ENCODE measurements around the gene HRK. TPM values are rescaled to one million over a fixed set of nuclear protein-coding genes. Genes with fewer than 3 reads are reported as not detected.

HRK gene
- total RNA-seq, 1 experiment from 2014 or later = 0.55 TPM

DNA sequence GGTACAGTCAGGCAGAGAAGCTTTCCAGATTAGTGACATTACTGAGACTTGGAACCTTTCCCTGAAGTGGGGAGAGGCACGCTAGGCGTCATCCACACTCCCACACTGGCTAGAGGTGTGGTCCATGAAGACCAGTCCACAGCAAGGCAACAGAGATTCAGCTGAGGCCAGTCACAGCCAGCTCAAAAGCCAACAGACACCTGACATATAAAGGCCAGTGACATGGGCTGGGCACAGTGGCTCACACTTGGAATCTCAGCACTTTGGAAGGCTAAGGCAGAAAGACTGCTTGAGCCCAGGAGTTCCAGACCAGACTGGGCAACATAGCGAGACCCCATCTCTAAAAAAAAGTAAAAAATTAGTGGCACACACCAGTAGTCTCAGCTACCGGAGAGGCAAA lies 10.9 kb downstream of the HRK start:
- no peak overlapping the region for H3K27ac ChIP-seq
- no peak for DNase-seq
- H3F3A ChIP-seq (ENCODE audit: insufficient read depth, low read depth) = no peaks in the 10 kb centered on the region; the same call in 1 of the 2 replicates
- CTCF ChIA-PET = no interaction called here
- no peak overlapping the region for H3K4me2 ChIP-seq
- no peaks in the 10 kb centered on the region for H3K79me2 ChIP-seq (ENCODE audit: low read depth)
- BruUV-seq (replicated peaks) = no TSS peak
- TF ChIP-seq, protein P1, sequence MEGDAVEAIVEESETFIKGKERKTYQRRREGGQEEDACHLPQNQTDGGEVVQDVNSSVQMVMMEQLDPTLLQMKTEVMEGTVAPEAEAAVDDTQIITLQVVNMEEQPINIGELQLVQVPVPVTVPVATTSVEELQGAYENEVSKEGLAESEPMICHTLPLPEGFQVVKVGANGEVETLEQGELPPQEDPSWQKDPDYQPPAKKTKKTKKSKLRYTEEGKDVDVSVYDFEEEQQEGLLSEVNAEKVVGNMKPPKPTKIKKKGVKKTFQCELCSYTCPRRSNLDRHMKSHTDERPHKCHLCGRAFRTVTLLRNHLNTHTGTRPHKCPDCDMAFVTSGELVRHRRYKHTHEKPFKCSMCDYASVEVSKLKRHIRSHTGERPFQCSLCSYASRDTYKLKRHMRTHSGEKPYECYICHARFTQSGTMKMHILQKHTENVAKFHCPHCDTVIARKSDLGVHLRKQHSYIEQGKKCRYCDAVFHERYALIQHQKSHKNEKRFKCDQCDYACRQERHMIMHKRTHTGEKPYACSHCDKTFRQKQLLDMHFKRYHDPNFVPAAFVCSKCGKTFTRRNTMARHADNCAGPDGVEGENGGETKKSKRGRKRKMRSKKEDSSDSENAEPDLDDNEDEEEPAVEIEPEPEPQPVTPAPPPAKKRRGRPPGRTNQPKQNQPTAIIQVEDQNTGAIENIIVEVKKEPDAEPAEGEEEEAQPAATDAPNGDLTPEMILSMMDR (conservative IDR thresholded peaks at IDR 0.05) = no peak
- no peak for TF ChIP-seq EZH2 (IDR thresholded peaks at IDR 0.05; ENCODE audit: low read depth)
- no peak overlapping the region for H3K4me3 ChIP-seq
- POLR2A ChIA-PET (ENCODE audit: unreplicated experiment) = interaction anchor here (0.6 kb wide), 1 partner anchor 211 kb away, joined by 4 read pairs; no protein-coding TSS in a partner anchor
- intact Hi-C loops (cut with micrococcal nuclease; ENCODE audit: unreplicated experiment) = no loop called here
- H2AFZ ChIP-seq = no peak overlapping the region
- H3K27me3 ChIP-seq (ENCODE audit: insufficient read depth, low read depth) = no peaks in the 10 kb centered on the region
- no peaks in the 10 kb centered on the region for H4K20me1 ChIP-seq (ENCODE audit: insufficient read depth)
- H3K9me2 ChIP-seq (ENCODE audit: insufficient read depth) = no peaks in the 10 kb centered on the region
- H3K36me3 ChIP-seq (ENCODE audit: low read depth) = 0 out of 2 replicates have a peak, but pooled peaks cover 8% of the 10 kb centered on the region
- peaks cover 3% of the 10 kb centered on the region; the same call in 1 of the 2 replicates for H3K9me3 ChIP-seq (ENCODE audit: insufficient read depth, low read depth)
- peaks cover 8% of the 10 kb centered on the region; the same call in 1 of the 2 replicates for H3K4me1 ChIP-seq (replicated peaks; ENCODE audit: insufficient read depth)

DNA sequence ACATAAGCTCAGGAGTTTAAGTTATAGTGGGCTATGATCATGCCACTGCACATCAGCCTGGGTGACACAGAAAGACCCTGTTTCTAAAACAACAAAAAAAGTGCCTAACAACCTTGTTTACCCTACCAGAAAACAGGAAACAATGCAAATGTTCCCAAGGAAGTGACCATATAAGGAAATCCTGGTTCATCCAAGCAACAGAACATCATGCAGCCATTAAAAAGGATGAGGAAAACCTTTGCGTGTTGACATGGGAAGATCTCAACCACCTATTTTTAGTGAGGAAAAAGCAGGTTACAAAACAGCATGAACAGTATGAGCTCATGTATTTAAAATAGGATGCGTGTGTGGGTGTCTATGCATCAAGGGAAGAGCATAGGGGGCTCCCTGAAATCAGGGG lies 13.7 kb downstream of the HRK start:
- Histone ChIP-seq H4K20me1 (ENCODE audit: insufficient read depth) (no peaks in the 10 kb centered on the region), H2AFZ (no peak overlapping the region), H3K4me3 (no peak overlapping the region), H3K36me3 (ENCODE audit: low read depth) (no peaks in the 10 kb centered on the region), H3F3A (ENCODE audit: insufficient read depth, low read depth) (peaks cover 8% of the 10 kb centered on the region; the same call in 1 of the 2 replicates), H3K9me2 (ENCODE audit: insufficient read depth) (no peaks in the 10 kb centered on the region), H3K27ac (no peak overlapping the region), H3K4me2 (no peak overlapping the region), H3K9me3 (ENCODE audit: insufficient read depth, low read depth) (no peaks in the 10 kb centered on the region), H3K27me3 (ENCODE audit: insufficient read depth, low read depth) (no peaks in the 10 kb centered on the region), H3K79me2 (ENCODE audit: low read depth) (no peaks in the 10 kb centered on the region), H3K4me1 (replicated peaks; ENCODE audit: insufficient read depth) (peaks cover 24% of the 10 kb centered on the region)
- no TSS peak for BruUV-seq (replicated peaks)
- no peak for DNase-seq
- TF ChIP-seq EZH2 (IDR thresholded peaks at IDR 0.05; ENCODE audit: low read depth) = no peak
- TF ChIP-seq, protein P1 (conservative IDR thresholded peaks at IDR 0.05) = no peak
- ChIA-PET CTCF (no interaction called here), POLR2A (ENCODE audit: unreplicated experiment) (no interaction called here)
- intact Hi-C loops (cut with micrococcal nuclease; ENCODE audit: unreplicated experiment) = no loop called here

DNA sequence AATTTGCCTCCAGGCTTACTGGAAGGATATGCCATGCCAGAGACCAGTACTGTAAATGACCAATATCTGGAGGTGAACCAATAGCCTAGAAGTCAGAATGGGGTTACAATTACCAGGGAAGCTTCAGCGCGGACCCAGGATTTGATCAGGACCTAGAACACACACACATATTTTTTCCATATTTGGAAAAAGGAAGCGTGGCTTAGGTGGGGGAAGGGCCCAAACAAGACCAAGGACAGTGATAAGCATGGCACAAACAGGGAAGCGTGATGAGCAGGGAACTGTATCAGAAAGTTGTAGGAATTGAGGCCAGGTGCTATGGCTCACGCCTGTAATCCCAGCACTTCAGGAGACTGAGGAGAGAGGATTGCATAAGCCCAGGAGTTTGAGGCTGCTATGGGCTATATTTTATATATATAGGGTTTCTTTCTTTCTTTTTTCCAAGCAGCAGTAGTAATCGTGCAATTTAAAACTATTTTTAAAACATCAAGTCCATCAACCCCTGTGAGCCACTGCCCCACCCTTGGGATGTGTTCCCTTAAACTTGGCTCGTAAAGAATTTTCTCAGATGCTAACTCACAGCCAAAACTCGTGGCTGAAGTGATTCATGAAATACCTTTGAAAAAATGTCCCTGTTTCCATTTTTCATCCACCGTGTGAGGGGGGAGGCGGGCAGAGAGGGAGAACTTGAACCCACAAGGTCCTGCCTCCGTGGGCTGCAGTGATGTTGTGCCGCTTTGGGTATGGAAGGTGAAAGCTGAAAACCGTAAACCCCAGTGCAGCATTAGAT lies 16.7 kb downstream of the HRK start:
- ChIA-PET POLR2A (ENCODE audit: unreplicated experiment) (no interaction called here), CTCF (no interaction called here)
- H4K20me1 ChIP-seq (ENCODE audit: insufficient read depth) = no peaks in the 10 kb centered on the region
- H3K4me2 ChIP-seq = peak overlapping the region; percentile 37
- peaks cover 24% of the 10 kb centered on the region for H3K4me1 ChIP-seq (replicated peaks; ENCODE audit: insufficient read depth)
- no peak overlapping the region for H3K4me3 ChIP-seq
- H3K27ac ChIP-seq = peak overlapping the region; percentile 49
- no peaks in the 10 kb centered on the region for H3K79me2 ChIP-seq (ENCODE audit: low read depth)
- no TSS peak for BruUV-seq (replicated peaks)
- H3K36me3 ChIP-seq (ENCODE audit: low read depth) = no peaks in the 10 kb centered on the region
- DNase-seq = peak; percentile 40 to 83
- H3K9me3 ChIP-seq (ENCODE audit: insufficient read depth, low read depth) = no peaks in the 10 kb centered on the region
- H3K9me2 ChIP-seq (ENCODE audit: insufficient read depth) = no peaks in the 10 kb centered on the region
- peaks cover 8% of the 10 kb centered on the region; the same call in 1 of the 2 replicates for H3F3A ChIP-seq (ENCODE audit: insufficient read depth, low read depth)
- TF ChIP-seq, protein P1 (conservative IDR thresholded peaks at IDR 0.05) = no peak
- no peak for TF ChIP-seq EZH2 (IDR thresholded peaks at IDR 0.05; ENCODE audit: low read depth)
- H3K27me3 ChIP-seq (ENCODE audit: insufficient read depth, low read depth) = no peaks in the 10 kb centered on the region
- H2AFZ ChIP-seq = no peak overlapping the region
- intact Hi-C loops (cut with micrococcal nuclease; ENCODE audit: unreplicated experiment) = loop anchor here (5.0 kb wide), 1 partner anchor 47 kb away; no protein-coding TSS in a partner anchor

Measured in PC-9 (cell line).